ENCODE results near the gene CLEC7A. TPM values are rescaled to one million over a fixed set of nuclear protein-coding genes. Genes with fewer than 3 reads are reported as not detected.
A peak's percentile ranks its signal among the peaks of the same experiment; 100 is the strongest.

The CLEC7A gene
- total and polyA plus RNA-seq, 4 donors: 2.9 to 33.5 (median 15.3) TPM

DNA sequence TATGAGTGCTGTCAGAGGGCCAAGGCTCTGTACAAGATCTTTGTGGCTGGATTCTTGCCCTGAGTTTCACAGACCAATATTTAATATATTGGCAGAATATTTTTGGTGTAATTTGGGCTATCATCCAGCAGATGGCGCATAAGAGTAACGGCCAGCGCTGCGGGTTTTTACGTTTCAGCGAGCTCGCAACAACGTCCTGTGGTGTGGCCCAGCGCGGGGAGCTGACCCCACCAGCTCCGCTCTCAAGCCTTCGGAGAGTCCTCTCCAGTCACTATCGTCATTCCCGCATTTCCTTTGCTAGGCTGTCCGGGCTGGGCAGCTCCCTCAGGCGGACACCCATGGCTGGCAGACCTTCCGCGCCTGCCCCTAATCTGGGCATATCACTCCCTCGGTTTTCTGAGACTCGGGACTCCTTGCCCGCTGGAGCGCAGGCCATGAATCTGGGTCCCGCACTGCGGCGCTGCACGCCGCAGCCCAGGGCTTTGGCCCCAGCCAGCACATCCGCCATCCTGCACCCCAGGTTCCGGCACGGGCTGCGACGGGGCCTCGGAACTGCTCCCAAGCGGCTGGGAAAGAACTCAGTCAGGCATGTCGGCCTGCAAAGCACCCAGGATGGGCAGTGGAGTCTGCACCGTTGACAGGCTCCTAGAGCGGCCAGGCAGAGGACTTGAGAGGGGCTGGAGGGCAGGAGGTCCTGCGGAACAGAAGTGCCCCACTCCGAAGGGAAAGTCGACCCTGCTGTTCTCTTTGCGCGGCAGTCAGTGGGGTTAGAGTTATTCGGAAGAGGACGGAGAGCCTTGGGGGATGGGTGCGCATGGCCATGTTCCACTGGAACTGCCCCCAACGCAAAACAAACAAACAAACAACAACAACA is 23.5 kb upstream of the CLEC7A start:
- intact Hi-C loops (cut with DNase I): loop anchor here (2.0 to 5.0 kb wide), 2 partner anchors 34 to 37 kb away; no protein-coding TSS in a partner anchor
- ATAC-seq (ENCODE audit: low FRiP score) (peak; percentile 95), DNase-seq (peak; percentile 82 to 87)
- 2% methylated on average over 46 of the region's 46 CpGs for WGBS, 2 donors
- Histone ChIP-seq H3K27me3 (ENCODE audit: control insufficient read depth in 1 of 2, insufficient read depth in 2 of 2, low read length in 1 of 2) (no peaks in the 10 kb centered on the region), H3K4me3 (ENCODE audit: low read length in 2 of 2) (peak overlapping the region; percentile 5 to 47), H3K9me3 (ENCODE audit: control insufficient read depth, low read length) (no peaks in the 10 kb centered on the region), H3K27ac (ENCODE audit: low read depth in 1 of 2, low read length in 2 of 2) (no peak overlapping the region), H3K36me3 (ENCODE audit: control insufficient read depth in 1 of 2, insufficient read depth in 2 of 2, low read length in 1 of 2) (no peaks in the 10 kb centered on the region), H3K4me1 (ENCODE audit: control insufficient read depth in 1 of 2, insufficient read depth in 2 of 2, low read length in 2 of 2) (no peaks in the 10 kb centered on the region)

DNA sequence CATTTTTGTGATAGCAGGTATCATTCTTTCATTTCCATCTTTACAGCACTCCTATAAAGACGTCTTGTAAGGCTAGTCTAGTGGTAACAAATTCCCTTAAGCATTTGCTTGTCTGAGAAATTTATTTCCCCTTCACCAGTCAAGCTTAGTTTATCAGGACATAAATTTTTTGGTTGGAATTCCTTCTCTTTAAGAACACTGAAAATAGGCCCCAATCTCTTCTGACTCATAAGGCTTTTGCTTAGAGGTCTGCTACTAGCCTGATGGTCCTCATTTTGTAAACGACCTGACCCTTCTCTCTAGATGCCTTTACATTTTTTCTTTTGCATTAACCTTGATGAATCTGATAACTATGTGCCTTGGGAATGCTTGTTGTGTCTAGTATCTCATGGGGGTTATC is 21.6 kb upstream of the CLEC7A start:
- H3K4me1 ChIP-seq (ENCODE audit: control insufficient read depth in 1 of 2, insufficient read depth in 2 of 2, low read length in 2 of 2): no peaks in the 10 kb centered on the region
- WGBS, 2 donors: 42 to 55% methylated on average over 2 of the region's 2 CpGs
- no peaks in the 10 kb centered on the region for H3K27me3 ChIP-seq (ENCODE audit: control insufficient read depth in 1 of 2, insufficient read depth in 2 of 2, low read length in 1 of 2)
- H3K9me3 ChIP-seq (ENCODE audit: control insufficient read depth, low read length): no peaks in the 10 kb centered on the region
- no peaks in the 10 kb centered on the region for H3K36me3 ChIP-seq (ENCODE audit: control insufficient read depth in 1 of 2, insufficient read depth in 2 of 2, low read length in 1 of 2)
- DNase-seq (no peak), ATAC-seq (ENCODE audit: low FRiP score) (no peak)
- intact Hi-C loops (cut with DNase I): loop anchor here (2.0 to 5.0 kb wide), 2 partner anchors 36 to 39 kb away; no protein-coding TSS in a partner anchor
- H3K4me3 ChIP-seq (ENCODE audit: low read length in 2 of 2): no peak overlapping the region
- no peak overlapping the region for H3K27ac ChIP-seq (ENCODE audit: low read depth in 1 of 2, low read length in 2 of 2)

DNA sequence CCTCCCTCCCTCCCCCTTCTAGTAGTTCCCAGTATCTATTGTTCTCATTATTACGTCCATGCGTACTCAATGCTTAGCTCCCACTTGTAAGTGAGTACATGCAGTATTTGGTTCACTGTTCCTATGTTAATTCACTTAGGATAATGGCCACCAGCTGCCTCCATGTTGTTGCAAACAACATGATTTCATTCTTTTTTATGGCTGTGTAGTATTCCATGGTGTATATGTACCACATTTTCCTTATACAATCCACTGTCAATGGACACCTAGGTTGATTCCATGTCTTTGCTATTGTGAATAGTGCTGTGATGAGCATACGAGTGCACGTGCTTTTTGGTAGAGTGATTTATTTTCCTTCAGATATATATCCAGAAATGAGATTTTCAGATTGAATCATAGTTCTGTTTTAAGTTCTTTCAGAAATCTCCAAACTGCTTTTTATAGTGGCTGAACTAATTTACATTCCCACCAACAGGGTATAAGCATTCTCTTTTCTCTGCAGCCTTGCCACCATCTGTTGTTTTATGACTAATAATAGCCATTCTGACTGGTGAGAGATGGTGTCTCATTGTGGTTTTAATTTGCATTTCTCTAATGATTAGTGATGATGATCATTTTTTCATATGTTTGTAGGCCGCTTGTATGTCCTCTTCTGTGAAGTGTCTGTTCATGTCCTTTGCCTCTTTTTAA is 17.9 kb upstream of the CLEC7A start:
- Histone ChIP-seq H3K27me3 (ENCODE audit: control insufficient read depth in 1 of 2, insufficient read depth in 2 of 2, low read length in 1 of 2) (no peaks in the 10 kb centered on the region), H3K4me3 (ENCODE audit: low read length in 2 of 2) (no peak overlapping the region), H3K36me3 (ENCODE audit: control insufficient read depth in 1 of 2, insufficient read depth in 2 of 2, low read length in 1 of 2) (no peaks in the 10 kb centered on the region), H3K27ac (ENCODE audit: low read depth in 1 of 2, low read length in 2 of 2) (no peak overlapping the region), H3K9me3 (ENCODE audit: control insufficient read depth, low read length) (no peaks in the 10 kb centered on the region), H3K4me1 (ENCODE audit: control insufficient read depth in 1 of 2, insufficient read depth in 2 of 2, low read length in 2 of 2) (no peaks in the 10 kb centered on the region)
- no peak for DNase-seq
- ATAC-seq (ENCODE audit: low FRiP score): no peak
- intact Hi-C loops (cut with DNase I): loop anchor here in 1 of 2 donors (10.0 kb wide), 1 partner anchor 393 kb away; no protein-coding TSS in a partner anchor
- 87 to 91% methylated on average over 5 of the region's 5 CpGs for WGBS, 2 donors

DNA sequence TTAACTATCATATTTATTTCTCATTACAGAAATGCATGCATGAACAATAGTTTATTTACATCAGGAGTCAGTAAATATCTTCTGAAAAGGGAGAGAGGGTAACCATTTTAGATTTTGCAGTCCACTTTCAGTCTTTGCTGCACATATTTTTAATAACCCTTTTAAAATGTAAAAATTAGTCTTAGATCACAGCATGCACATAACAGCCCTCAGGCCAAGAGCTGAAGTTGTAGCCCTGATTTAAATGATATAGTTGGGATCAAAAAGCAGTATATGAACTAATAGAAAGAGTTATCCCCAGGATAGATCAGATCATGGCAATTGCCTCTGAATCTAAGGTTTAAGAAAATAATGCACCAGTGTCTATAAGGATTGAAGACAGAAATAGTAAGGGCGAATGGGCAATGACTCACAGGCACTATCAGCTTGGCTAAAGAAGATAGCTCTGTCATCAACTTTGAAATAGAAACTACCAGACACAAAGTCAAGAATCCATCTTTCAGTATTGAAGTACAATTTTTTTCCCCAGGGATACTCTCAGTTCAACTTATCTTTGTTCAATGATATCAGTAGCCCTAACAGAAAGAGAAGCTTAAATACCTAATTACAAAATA is 13.1 kb upstream of the CLEC7A start:
- 0% methylated on average over 1 of the region's 1 CpG for WGBS, 2 donors
- H3K4me3 ChIP-seq (ENCODE audit: low read length in 2 of 2): no peak overlapping the region
- intact Hi-C loops (cut with DNase I): loop anchor here in 1 of 2 donors (10.0 kb wide), 1 partner anchor 388 kb away; no protein-coding TSS in a partner anchor

GRCh38 chr12:10140001-10140400 is 10.0 kb upstream of the CLEC7A start:
- H3K9me3 ChIP-seq (ENCODE audit: control insufficient read depth, low read length): no peaks in the 10 kb centered on the region
- peak; percentile 60 for ATAC-seq (ENCODE audit: low FRiP score)
- intact Hi-C loops (cut with DNase I): loop anchor here in 1 of 2 donors (10.0 kb wide), 1 partner anchor 385 kb away; no protein-coding TSS in a partner anchor
- H3K4me3 ChIP-seq (ENCODE audit: low read length in 2 of 2): no peak overlapping the region
- DNase-seq: no peak
- no peak overlapping the region for H3K27ac ChIP-seq (ENCODE audit: low read depth in 1 of 2, low read length in 2 of 2)
- no peaks in the 10 kb centered on the region for H3K36me3 ChIP-seq (ENCODE audit: control insufficient read depth in 1 of 2, insufficient read depth in 2 of 2, low read length in 1 of 2)
- H3K27me3 ChIP-seq (ENCODE audit: control insufficient read depth in 1 of 2, insufficient read depth in 2 of 2, low read length in 1 of 2): no peaks in the 10 kb centered on the region
- H3K4me1 ChIP-seq (ENCODE audit: control insufficient read depth in 1 of 2, insufficient read depth in 2 of 2, low read length in 2 of 2): no peaks in the 10 kb centered on the region
- 18 to 20% methylated on average over 2 of the region's 2 CpGs for WGBS, 2 donors

More for the DNA sequence above, 13.1 kb upstream of the CLEC7A start:
- Histone ChIP-seq H3K36me3 (ENCODE audit: control insufficient read depth in 1 of 2, insufficient read depth in 2 of 2, low read length in 1 of 2) (no peaks in the 10 kb centered on the region), H3K27ac (ENCODE audit: low read depth in 1 of 2, low read length in 2 of 2) (no peak overlapping the region), H3K4me1 (ENCODE audit: control insufficient read depth in 1 of 2, insufficient read depth in 2 of 2, low read length in 2 of 2) (no peaks in the 10 kb centered on the region), H3K9me3 (ENCODE audit: control insufficient read depth, low read length) (no peaks in the 10 kb centered on the region), H3K27me3 (ENCODE audit: control insufficient read depth in 1 of 2, insufficient read depth in 2 of 2, low read length in 1 of 2) (no peaks in the 10 kb centered on the region)
- no peak for ATAC-seq (ENCODE audit: low FRiP score)
- DNase-seq: no peak

- Histone ChIP-seq H3K27me3 (ENCODE audit: control insufficient read depth in 1 of 2, insufficient read depth in 2 of 2, low read length in 1 of 2) (no peaks in the 10 kb centered on the region), H3K36me3 (ENCODE audit: control insufficient read depth in 1 of 2, insufficient read depth in 2 of 2, low read length in 1 of 2) (no peaks in the 10 kb centered on the region), H3K4me3 (ENCODE audit: low read length in 2 of 2) (no peak overlapping the region), H3K4me1 (ENCODE audit: control insufficient read depth in 1 of 2, insufficient read depth in 2 of 2, low read length in 2 of 2) (no peaks in the 10 kb centered on the region), H3K9me3 (ENCODE audit: control insufficient read depth, low read length) (no peaks in the 10 kb centered on the region), H3K27ac (ENCODE audit: low read depth in 1 of 2, low read length in 2 of 2) (no peak overlapping the region)
- 78 to 79% methylated on average over 13 of the region's 13 CpGs for WGBS, 2 donors
- no peak for ATAC-seq (ENCODE audit: low FRiP score)
- no peak for DNase-seq
- intact Hi-C loops (cut with DNase I): no loop called here
Observed at GRCh38 chr12:10136637-10137205, 6.7 kb upstream of the CLEC7A start.

DNA sequence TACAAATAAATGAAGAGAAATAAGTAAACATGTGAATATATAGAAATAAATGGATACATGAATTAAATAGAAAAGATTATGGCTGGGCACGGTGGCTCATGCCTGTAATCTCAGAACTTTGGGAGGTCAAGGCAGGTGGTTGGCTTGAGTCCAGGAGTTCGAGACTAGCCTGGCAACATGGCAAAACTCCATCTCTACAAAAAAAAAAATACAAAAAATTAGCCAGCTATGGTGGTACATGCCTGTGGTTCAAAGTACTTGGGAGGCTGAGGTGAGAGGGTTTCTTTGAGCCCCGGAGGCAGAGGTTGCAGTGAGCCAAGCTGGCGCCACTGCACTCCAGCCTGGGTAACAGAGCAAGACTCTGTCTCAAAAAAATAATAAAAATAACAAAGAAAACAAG is 5.1 kb upstream of the CLEC7A start:
- Histone ChIP-seq H3K9me3 (ENCODE audit: control insufficient read depth, low read length) (no peaks in the 10 kb centered on the region), H3K27ac (ENCODE audit: low read depth in 1 of 2, low read length in 2 of 2) (no peak overlapping the region), H3K4me1 (ENCODE audit: control insufficient read depth in 1 of 2, insufficient read depth in 2 of 2, low read length in 2 of 2) (no peaks in the 10 kb centered on the region), H3K27me3 (ENCODE audit: control insufficient read depth in 1 of 2, insufficient read depth in 2 of 2, low read length in 1 of 2) (no peaks in the 10 kb centered on the region), H3K4me3 (ENCODE audit: low read length in 2 of 2) (no peak overlapping the region), H3K36me3 (ENCODE audit: control insufficient read depth in 1 of 2, insufficient read depth in 2 of 2, low read length in 1 of 2) (no peaks in the 10 kb centered on the region)
- no peak for ATAC-seq (ENCODE audit: low FRiP score)
- intact Hi-C loops (cut with DNase I): no loop called here
- DNase-seq: no peak
- 49% methylated on average over 4 of the region's 4 CpGs for WGBS, 2 donors

- Histone ChIP-seq H3K9me3 (ENCODE audit: control insufficient read depth, low read length) (no peaks in the 10 kb centered on the region), H3K4me1 (ENCODE audit: control insufficient read depth in 1 of 2, insufficient read depth in 2 of 2, low read length in 2 of 2) (no peaks in the 10 kb centered on the region), H3K27ac (ENCODE audit: low read depth in 1 of 2, low read length in 2 of 2) (no peak overlapping the region), H3K27me3 (ENCODE audit: control insufficient read depth in 1 of 2, insufficient read depth in 2 of 2, low read length in 1 of 2) (no peaks in the 10 kb centered on the region), H3K36me3 (ENCODE audit: control insufficient read depth in 1 of 2, insufficient read depth in 2 of 2, low read length in 1 of 2) (no peaks in the 10 kb centered on the region), H3K4me3 (ENCODE audit: low read length in 2 of 2) (no peak overlapping the region)
- DNase-seq (no peak), ATAC-seq (ENCODE audit: low FRiP score) (no peak)
- intact Hi-C loops (cut with DNase I): no loop called here
- 63 to 66% methylated on average over 6 of the region's 6 CpGs for WGBS, 2 donors
Observed at GRCh38 chr12:10132850-10133370, 2.9 kb upstream of the CLEC7A start.

Data from aorta (tissue), 5 donors.